Osteocyte (in vitro differentiated cells): ENCODE data around the gene RALGPS1. TPM values are rescaled to one million over a fixed set of nuclear protein-coding genes. Genes with fewer than 3 reads are reported as not detected.
A peak's percentile ranks its signal among the peaks of the same experiment; 100 is the strongest.

Source experiments
- DNase-seq: peaks from one replicate; pipeline ENCODE4 v3.0.0; 2021; ENCODE audit warnings: mixed read lengths; ENCODE audit not compliant: unreplicated experiment; ENCODE audit errors: extremely low spot score
- H3K27ac Mint-ChIP-seq: one replicate; pipeline ENCODE4 v1.8.0; 2021; ENCODE audit warnings: mild to moderate bottlenecking, mixed read lengths; ENCODE audit not compliant: unreplicated experiment
- H3K27me3 Mint-ChIP-seq: one replicate; pipeline ENCODE4 v1.8.0; 2021; ENCODE audit warnings: mixed read lengths; ENCODE audit not compliant: unreplicated experiment
- H3K36me3 Mint-ChIP-seq: one replicate; pipeline ENCODE4 v1.8.0; 2021; ENCODE audit warnings: mixed read lengths; ENCODE audit not compliant: unreplicated experiment
- H3K4me1 Mint-ChIP-seq: one replicate; pipeline ENCODE4 v1.8.0; 2021; ENCODE audit warnings: mixed read lengths; ENCODE audit not compliant: unreplicated experiment
- H3K4me3 Mint-ChIP-seq: one replicate; pipeline ENCODE4 v1.8.0; 2021; ENCODE audit warnings: mild to moderate bottlenecking, moderate library complexity, mixed read lengths; ENCODE audit not compliant: unreplicated experiment
- H3K9me3 Mint-ChIP-seq: one replicate; pipeline ENCODE4 v1.8.0; 2021; ENCODE audit warnings: mixed read lengths; ENCODE audit not compliant: unreplicated experiment
- total RNA-seq: library from RNA; stranded (reverse); gene quantifications from 2 replicates; pipeline ENCODE4 v1.2.1, GENCODE V29; 2021
- TF ChIP-seq, protein P1 (sequence below): fragments of 200-600 bp; sonication (generic); IDR thresholded peaks from 2 replicates; pipeline ENCODE4 v1.5.0; 2021; ENCODE audit warnings: antibody characterized with exemption, mild to moderate bottlenecking, moderate library complexity

The RALGPS1 gene
- total RNA-seq, 1 donor from 2014 or later, result 9.9 TPM

DNA sequence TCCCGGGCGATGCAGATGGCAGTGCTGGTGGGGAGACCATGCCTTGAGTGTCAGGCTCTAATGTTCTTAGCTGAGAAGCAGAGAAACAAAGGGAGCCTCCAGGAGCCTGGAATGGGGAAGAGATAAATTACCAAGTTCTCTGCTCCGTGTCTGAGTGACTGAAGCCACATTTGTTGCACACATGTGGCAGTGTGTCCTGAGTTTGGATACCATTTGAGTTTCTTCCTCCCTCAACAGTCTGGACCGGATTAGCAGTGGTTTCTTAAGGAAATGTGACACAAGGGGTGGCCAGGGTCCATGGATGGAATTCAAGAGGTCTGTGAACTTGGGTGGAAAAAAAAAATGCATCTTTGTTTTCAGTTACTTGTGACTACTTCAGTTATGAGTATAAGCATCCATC lies 299.3 kb downstream of the RALGPS1 start:
- DNase-seq, result no peak
- Mint-ChIP-seq H3K4me3 (no peak overlapping the region), H3K27me3 (peaks cover 4% of the 10 kb centered on the region), H3K9me3 (no peaks in the 10 kb centered on the region), H3K27ac (no peak overlapping the region), H3K4me1 (peaks cover 5% of the 10 kb centered on the region), H3K36me3 (no peaks in the 10 kb centered on the region)
- TF ChIP-seq, protein P1, sequence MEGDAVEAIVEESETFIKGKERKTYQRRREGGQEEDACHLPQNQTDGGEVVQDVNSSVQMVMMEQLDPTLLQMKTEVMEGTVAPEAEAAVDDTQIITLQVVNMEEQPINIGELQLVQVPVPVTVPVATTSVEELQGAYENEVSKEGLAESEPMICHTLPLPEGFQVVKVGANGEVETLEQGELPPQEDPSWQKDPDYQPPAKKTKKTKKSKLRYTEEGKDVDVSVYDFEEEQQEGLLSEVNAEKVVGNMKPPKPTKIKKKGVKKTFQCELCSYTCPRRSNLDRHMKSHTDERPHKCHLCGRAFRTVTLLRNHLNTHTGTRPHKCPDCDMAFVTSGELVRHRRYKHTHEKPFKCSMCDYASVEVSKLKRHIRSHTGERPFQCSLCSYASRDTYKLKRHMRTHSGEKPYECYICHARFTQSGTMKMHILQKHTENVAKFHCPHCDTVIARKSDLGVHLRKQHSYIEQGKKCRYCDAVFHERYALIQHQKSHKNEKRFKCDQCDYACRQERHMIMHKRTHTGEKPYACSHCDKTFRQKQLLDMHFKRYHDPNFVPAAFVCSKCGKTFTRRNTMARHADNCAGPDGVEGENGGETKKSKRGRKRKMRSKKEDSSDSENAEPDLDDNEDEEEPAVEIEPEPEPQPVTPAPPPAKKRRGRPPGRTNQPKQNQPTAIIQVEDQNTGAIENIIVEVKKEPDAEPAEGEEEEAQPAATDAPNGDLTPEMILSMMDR, result no peak

DNA sequence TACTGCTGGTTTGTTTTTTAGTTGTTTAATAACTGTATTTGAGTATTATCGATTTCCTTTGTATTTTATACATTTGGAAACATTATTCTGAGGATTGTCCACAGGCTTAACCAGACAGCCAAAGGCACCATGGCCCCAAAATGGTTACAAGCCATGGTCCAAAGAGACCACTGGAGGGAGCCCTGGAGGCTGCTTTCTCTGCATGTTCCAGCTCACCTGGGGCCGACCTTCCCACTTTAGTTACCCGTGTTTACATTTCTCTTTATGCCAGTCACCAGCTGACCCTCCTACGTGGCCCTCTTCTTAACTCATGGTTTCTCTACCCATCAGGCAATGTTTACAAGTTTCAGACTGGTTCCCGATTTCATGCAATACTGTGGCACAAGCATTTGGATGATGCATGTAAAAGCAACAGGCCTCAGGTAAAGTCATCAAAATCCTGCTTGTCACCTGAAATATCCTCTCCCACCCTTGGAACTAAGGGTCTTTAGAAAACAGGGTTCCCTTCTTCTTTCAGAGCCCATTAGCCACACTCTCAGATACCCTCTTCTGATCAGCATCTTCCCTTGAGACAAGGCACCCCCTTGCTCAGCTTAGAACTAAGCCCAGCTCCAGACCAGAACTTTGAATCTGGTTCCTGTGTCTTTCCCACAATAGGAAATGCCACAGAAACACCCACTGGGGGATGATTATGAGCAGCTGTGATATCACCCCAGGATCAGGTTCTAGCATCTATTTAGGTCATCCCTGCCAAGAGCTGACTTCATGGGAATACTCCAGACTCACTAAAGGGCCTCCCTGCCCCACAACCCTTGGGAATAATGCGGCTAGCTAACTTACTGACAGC lies 300.1 kb downstream of the RALGPS1 start:
- TF ChIP-seq, protein P1, result peak; percentile 77
- DNase-seq, result no peak
- Mint-ChIP-seq H3K9me3 (no peaks in the 10 kb centered on the region), H3K36me3 (no peaks in the 10 kb centered on the region), H3K4me3 (no peak overlapping the region), H3K27ac (no peak overlapping the region), H3K4me1 (peaks cover 5% of the 10 kb centered on the region), H3K27me3 (peaks cover 4% of the 10 kb centered on the region)

DNA sequence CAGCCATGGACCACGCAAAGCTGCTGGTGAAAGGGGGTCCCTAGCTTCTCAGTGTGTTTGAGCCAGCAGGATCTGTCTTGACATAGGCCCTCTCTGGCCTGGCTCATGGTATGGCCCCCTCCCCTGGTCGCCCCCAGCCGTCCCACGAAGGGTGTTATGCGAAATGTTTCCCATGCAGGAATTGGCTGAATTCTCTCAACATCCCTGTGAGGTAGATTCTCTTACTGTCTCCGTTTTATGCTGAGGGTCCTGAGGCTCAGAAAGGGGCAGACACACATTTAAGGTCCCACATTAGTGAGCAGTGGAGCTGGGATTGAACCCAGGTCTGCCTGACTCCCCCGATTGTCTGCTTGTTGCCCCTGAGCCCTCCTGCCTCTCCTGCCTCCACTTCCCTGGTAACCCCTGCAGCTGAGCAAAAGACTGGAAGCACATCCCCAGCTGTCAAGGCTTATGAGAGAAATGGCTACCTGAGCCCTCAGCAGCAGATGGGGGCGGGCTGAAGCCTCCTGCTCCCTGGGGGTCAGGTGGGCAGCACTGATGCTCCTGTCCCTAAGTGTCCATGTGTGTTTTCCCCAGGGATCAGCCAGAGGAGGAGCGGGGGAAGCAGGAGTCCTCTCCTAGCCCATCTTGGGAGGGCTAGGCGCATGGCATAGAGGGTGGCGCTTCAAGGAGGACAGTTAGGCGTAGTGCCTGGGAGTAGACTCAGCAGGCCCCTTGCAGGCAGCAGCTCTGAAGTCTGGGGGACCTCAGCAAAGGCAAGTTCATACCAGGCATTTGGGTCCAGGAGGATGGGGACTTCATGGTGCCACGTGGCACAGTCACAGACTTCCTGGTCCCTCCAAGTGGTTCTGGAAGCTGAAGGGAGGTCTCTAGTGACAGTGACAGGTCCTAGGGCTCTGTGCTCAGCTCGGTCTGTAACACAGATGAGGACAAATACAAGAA lies 301.0 kb downstream of the RALGPS1 start:
- H3K4me3 Mint-ChIP-seq, result no peak overlapping the region
- H3K36me3 Mint-ChIP-seq, result no peaks in the 10 kb centered on the region
- H3K27me3 Mint-ChIP-seq, result peaks cover 4% of the 10 kb centered on the region
- peaks cover 5% of the 10 kb centered on the region for H3K4me1 Mint-ChIP-seq
- TF ChIP-seq, protein P1, result no peak
- no peak for DNase-seq
- no peak overlapping the region for H3K27ac Mint-ChIP-seq
- H3K9me3 Mint-ChIP-seq, result no peaks in the 10 kb centered on the region

DNA sequence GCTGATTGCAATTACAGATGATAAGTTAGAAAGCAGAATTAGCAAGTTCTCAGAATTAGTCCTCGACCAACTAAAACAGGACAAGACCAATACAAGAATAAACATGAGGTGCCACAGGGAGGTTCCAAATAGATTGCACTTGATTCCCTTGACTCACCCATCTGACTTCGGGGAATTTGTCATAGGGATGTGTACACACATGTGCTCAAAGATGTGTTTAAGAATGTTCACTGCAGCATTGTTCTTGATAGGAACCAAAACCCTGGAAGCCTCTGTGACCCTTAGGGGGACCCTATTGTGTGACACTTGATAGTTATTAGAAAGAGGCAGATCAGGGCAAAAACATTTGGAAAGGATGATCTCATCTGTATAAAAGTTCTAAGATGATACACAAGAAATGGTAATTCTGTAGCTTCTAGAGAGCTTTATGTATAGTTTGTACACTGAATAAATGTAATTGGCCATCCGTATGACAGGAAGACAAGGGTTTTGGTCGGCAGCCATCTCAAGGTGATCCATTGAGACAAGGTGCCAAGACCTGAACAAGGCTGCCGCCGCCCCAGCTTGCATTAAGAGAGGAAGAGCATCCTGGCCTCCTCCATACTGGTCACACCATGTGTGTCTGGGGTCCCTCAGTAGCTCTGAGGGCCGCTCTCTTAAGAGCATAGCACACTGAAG lies 301.8 kb downstream of the RALGPS1 start:
- no peak overlapping the region for H3K27ac Mint-ChIP-seq
- H3K4me3 Mint-ChIP-seq, result no peak overlapping the region
- TF ChIP-seq, protein P1, result no peak
- DNase-seq, result no peak
- H3K9me3 Mint-ChIP-seq, result no peaks in the 10 kb centered on the region
- peaks cover 8% of the 10 kb centered on the region for H3K27me3 Mint-ChIP-seq
- H3K36me3 Mint-ChIP-seq, result no peaks in the 10 kb centered on the region
- H3K4me1 Mint-ChIP-seq, result peaks cover 5% of the 10 kb centered on the region
